COLO668 (cell line): ENCODE measurements around the gene GADL1.

Source experiments
- DNase-seq: peaks from one replicate; lab custom pipeline; 2025; ENCODE audit not compliant: unreplicated experiment; lab: John Stamatoyannopoulos, UW

GADL1 gene

DNA sequence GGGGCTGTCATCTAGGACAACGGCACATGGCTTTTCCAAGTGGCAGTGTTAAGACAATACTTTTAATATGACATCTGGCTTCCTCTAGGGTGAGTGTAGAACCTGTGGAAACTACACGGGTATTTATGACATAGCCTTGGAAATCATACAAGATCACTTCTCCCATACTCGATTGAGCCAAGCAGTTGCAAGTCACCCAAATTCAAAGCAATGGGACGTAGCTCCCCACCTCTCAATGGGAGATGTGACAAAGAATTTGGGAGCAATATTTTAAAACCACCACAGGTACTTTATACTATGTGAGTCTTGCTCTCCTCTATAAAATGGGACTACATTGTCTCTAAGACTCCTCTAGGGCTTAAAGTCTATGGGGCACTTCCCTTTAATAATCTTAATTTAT, 194.5 kb downstream of the GADL1 start:
- DNase-seq: no peak

DNA sequence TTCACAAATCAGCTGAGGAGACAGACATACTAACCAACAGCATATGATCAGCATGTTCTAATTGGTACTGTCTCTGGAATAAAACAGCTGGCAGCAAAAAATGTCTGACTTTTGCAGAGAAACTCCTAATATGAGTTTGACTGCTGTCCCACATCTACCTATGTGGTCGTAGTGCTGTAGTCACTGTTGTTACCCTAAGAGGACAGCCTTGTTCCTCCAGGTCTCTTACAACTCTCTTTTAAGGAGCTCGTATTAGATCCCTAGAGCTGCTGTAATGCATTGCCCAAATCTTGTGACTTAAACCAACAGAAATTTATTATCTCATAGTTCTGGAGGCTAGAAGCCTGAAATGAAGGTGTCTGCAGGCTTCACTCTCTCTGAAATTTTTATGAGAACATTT, 195.9 kb downstream of the GADL1 start:
- no peak for DNase-seq

DNA sequence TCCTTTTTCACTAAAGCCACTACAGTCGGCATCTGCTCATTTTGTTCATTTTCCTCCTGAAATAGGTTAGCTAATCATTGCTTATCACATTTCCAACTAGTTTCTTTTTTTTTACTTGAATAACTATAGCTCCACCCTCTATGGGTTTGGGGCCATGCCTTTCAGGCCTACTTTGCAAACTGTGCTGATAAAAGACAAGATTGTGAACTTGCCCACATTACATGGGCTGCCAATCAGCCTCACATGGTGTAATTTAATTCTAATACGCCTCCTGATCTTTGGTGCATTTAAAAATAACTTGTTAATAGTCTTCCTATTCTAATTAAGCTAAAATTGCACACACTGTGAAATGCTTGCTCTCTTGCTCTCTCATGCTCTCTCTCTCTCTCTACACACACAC, 197.6 kb downstream of the GADL1 start:
- no peak for DNase-seq

DNA sequence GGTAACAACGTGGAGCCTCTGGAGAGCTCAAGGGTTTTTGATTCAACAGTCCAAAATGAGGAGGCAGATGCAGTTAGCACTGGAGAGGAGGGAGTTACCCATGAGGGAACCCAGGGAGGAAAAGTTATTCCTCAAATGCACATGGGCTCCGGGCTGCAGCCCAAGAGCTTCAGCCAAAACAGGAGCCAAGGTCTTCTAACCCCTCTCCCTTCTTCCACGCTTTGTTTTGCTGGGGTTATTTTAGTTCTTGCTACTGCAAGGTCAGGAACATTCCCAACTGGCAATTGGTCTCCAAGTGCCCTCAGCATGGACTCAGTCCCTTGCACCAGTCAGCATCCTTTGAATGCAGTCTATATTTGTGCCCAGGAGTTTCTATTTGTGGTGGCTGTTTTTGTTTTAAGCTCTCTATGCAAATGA, 198.1 kb downstream of the GADL1 start:
- DNase-seq: no peak

DNA sequence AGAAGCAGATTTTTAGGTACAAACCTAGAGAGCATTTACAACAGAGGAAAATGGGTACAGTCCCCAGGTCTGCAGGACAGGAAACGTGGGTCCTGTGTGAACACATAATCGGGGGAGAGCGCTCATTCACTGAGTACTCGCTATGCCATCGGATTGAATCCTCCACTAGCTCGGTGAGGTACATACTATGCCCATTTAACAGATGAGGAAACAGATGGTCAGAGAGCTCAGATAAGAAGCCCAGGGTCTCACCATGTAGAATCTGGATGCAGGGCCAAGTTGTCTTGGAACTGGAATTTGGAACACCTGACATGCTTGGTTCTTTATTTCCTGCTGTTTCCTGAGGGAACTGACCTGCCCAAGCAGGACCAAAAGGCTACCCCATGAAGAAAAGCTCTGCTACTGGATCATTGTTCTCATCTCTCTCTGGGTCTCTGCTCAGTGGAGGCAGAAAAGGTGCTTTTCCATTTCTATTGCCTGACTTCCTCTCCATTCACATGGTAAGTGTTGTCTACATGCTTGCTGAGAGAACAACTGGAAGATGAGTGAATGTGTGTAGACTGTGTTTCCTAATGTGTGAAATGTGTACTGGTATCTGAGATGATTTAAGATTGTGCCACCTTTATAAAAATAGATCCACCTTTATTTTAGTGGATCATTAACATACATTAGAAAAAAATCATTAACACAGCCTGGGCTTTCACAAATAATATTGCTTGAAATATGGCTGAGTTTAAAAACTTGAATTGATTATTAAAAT, 199.0 kb downstream of the GADL1 start:
- DNase-seq: no peak

DNA sequence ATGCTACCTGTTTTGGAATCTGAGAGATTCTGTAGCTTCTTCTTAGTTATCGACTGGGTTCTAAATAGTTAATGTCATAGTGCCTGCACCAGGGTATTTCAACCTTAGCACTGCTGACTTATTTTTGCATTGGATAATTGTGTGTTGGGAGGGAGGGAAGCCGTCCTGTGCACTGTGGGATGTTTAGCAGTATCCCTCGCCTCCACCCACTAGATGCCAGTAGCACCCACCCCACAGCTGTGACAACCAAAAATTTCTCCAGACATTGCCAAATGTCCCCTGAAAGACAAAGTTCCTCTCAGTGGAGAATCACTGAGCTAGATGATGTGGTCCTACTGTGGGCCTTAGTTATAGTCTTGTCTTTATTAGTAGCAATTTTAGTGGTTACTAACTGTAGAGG, 199.8 kb downstream of the GADL1 start:
- DNase-seq: no peak

DNA sequence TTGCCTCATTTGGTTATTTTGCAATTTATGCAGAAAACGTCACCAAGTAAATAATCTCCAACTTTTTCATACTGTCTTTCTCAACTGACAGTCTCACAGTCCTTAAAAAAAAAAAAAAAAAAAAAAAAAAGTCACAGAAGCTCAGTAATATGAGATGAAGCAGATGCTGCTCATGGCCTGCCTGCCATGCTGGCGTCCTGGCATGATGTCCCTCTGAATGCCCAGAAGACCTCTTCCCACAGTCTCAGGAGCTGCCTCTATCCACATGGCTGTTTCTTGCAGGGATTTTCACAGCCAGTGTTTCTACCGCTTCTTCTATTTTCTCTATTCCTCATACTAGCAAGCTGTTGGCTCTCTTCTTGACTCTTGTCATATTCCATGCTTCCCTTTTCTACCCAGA, 200.3 kb downstream of the GADL1 start:
- DNase-seq: no peak

DNA sequence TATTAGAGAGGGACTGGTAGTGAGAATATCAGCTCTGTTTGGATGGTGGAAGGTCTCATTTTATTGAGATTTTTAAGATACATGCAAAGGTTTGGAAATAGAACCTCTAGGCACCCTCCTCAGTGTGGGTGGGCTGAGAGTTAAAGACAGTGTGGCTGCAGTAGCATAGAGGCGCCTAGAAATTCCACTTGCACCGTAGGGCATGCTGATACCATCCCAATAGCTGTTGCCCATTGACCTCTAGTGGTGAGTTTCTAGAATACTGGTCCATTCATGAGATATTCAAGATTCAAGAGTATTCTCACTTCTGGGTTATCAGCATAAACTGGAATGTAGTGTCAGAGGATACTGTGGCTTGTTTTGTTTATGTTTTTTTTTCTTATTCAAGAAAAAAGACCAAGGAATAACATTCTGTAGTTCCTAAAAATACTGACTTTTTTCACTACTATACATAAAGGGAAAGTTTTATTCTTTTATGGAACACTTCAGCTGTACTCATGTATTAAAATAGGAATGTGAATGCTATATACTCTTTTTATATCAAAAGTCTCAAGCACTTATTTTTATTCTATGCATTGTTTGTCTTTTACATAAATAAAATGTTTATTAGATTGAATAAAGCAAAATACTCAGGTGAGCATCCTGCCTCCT, 200.9 kb downstream of the GADL1 start:
- peak; percentile 20 for DNase-seq

DNA sequence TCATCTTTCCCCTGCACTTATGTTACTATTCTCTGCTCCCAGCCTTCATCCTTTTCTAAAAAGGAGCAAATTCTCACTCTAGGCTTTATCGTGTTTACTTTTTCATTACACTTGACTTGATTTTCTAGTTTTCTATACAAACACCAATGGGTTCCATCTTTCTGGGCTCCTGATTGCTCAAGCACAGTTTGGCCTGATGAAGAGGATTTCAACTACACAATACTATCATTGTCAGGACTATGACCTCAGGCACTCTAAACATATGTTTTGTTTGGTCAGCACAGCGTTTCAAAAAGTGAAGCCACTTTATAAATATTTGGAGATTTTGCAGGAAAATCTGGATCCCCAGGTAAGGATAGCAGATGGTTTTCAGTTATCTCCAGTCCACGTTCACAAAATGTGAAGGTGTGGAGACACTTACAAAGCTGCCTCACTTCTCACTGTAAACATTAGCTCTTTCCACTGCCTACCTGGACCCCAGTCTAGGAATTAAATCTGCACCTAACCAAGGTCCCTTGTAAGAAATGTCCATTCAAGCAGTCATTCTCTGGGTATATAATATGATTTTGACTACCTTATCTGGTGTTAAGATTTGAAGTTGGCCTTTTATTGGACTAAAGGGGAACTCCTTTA, 201.8 kb downstream of the GADL1 start:
- DNase-seq: no peak

DNA sequence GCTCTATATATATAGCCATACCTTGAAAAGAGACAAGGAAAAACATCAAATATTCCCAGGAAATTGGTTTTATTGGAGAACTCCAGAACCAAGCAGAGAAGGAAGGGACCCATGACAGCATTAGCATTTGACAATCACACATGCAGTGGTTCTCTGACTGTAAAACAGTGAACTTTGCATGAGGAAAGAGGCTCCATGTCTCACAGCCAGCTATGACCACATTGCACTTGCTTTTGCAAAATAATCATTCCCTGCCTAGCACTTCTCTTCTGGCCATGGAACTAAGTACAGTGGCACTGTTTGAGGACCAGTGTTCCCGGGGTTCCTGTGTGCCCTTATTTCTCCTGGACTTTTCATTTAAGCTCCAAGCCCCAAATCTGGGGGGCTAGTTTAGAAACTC, 202.5 kb downstream of the GADL1 start:
- DNase-seq: no peak

DNA sequence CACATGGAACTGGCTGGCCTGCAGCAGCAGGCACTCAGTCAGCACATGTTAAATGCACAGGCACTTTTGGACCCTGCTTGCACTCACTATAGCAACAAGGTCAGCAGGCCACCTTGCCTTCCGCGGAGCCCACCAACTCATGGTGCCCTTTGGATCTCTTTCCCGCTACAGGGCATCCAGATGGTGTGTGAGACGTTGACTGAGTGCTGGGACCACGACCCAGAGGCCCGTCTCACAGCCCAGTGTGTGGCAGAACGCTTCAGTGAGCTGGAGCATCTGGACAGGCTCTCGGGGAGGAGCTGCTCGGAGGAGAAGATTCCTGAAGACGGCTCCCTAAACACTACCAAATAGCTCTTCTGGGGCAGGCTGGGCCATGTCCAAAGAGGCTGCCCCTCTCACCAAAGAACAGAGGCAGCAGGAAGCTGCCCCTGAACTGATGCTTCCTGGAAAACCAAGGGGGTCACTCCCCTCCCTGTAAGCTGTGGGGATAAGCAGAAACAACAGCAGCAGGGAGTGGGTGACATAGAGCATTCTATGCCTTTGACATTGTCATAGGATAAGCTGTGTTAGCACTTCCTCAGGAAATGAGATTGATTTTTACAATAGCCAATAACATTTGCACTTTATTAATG, 203.1 kb downstream of the GADL1 start:
- no peak for DNase-seq

DNA sequence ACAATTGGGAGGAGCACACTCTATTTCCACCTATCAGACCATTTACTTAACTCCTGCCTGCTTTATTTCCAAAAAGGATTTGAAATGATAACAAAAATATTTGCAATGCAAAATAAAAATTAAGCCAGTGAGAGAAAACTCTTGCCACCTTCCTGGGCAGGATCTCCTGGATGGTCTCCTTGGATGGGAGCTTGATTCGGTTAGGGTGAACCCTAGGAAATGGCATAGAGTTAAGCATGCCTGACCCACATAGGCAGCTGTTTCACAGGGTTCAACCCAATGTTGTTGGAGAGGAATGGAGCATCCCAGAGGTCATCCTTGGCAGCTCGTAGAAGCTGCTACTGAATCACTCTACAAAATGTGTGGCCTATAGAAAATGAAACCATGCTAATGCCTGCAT, 204.3 kb downstream of the GADL1 start:
- no peak for DNase-seq

DNA sequence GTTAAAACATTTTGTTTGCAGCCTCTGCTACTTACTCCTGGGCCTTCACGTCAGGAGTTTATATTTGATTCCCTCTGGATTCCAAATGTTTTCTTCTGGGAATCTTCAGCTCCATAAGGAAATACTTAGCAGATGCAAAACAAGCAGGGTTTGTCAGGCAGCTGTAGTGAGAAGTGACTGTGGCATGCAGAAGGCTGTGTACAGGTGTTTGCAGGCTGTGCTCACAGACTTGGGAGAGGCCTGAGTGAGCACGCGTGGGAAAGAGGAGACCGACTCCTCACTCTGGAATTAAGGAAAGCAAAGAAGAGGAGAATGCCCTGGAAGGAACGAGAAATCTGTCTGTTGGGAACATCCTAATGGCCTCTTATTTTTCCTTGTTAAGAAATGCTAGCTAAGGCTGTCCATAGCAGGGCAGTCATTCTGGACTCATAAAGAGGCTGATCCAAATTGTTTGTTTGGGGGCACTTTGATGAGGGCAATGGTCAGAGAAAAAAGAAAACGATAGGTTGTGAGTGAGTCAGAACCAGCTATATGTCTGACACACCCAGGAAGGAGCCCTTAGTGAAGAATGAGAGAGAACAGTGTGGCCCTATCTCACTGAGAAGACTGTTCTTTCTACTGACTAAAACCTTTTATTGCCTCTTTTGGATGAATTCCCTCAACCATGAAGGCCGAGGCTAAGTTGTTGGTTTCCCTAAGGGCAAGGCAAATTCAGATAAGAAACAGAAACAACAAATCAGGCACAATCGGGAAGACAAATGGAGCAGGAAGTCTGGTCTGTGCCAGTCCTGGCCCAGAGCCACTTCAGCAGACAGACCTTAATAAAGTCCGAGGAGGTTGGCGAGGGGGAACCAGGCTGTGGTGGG, 205.5 kb downstream of the GADL1 start:
- DNase-seq: no peak

DNA sequence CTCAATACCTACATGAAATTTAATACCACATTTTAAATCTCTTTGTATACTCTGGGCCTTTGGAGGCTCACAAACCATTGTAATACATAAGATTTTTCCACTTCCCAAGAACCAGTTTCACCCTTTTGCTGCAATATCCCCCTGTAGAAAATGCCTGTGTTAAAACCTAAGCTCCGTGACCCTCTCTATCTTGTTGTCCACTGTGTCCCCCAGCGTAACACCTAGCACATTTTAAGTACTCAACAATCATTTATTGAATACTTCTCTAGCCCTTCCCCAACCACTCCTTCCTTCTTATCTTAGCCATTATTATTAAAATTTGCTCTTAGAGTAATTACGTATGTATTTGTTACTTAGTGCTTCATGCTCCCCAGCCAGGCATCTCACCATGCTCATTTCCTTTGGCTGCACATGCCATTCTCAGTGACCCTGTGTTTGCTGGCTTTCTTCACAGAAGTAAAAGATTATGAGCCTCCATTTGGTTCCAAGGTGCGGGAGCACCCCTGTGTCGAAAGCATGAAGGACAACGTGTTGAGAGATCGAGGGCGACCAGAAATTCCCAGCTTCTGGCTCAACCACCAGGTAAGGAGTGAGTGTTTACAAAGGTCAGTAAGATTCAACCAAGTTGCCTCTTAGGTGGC, 206.4 kb downstream of the GADL1 start:
- DNase-seq: no peak

DNA sequence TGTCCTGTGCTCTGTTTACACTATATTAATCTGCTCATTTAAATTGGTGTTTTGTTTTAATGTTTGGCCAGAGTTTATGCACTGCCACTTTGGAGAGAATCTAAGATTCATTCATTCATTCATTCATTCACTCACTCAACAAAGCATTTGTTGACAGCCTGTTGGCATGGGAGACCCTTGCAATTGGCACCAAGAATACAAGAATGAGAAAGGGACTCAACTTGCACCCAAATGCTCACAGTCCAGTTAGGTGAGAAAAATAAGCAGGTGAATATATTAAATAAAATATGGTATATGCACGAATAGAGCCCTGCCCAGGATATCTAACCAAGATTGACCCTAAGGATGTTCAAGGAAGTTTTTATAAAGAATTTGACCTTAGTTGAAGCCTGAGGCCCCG, 207.7 kb downstream of the GADL1 start:
- no peak for DNase-seq

DNA sequence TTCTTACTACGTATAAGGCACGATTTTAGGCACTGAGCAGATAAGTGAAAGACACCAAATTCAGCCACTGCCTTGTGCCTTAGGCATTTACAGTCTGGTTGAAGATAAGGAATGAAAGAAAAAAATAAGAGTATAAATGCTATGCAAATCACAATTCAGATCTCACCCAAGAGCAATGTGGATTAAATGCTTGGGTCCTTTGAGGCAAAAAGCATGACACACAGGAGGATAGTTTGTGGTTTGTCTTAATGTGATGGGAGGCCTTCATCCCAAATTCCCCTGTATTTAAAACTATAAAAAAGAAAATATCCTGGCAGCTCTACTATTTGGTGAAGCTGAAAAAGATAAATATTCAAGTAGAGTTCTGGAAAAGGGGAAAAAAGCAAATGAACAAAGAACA, 208.3 kb downstream of the GADL1 start:
- DNase-seq: no peak

DNA sequence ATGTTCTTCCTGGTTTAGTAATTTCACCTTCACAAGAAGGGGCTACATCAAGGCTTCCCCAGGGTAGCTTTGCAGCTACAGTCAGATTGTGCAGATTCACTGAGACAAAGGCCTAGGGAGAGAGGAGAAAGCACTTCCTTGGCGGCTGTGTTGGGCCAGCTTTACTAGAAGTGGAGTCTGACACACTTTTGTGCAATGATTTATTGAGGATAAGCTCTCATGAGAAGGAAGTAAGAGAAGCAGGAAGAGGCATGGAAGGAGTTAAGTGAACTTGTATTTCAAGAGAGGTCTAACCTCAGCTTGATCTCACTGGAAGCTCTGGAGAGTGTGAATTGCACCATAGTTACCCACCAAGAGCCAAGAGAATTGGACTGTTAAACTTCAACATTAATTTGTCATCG, 209.2 kb downstream of the GADL1 start:
- no peak for DNase-seq

DNA sequence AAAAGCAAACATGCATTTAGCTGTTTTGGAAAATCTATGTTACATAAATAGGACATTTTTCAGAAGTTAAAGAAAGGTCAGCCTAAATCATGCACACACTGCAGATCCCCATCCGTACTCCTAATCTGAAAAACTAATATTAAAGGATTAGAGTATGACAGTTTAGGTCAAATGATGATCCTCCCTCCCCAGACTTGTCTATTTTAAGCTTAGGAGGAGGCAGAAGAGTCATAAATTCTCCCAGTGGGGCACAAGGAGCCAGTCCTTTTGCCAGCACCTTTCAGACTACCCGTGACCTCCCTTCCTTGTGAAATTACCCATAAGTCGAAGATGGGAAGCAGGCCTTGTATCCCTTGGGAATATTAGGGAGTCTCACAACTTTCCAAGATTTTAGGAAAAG, 210.1 kb downstream of the GADL1 start:
- no peak for DNase-seq

DNA sequence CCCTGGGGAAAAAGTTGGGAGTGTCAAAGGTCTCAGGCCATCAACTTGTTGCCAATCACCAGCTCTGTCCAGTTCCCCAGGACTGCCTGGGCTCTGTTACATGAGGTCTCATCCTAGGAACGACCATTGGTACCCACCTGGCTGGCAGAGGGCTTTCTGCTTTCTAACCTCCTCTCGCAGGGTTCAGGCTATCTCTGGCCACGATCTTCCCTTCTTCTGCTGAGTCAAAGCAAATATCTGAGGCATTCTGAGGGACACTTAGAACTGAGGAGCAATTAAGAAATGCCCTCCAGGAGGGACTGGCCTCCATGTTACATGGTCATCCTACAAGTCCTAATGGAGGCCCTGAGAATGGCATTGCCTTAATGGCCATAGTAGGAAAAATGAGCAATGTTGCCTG, 210.7 kb downstream of the GADL1 start:
- DNase-seq: no peak

DNA sequence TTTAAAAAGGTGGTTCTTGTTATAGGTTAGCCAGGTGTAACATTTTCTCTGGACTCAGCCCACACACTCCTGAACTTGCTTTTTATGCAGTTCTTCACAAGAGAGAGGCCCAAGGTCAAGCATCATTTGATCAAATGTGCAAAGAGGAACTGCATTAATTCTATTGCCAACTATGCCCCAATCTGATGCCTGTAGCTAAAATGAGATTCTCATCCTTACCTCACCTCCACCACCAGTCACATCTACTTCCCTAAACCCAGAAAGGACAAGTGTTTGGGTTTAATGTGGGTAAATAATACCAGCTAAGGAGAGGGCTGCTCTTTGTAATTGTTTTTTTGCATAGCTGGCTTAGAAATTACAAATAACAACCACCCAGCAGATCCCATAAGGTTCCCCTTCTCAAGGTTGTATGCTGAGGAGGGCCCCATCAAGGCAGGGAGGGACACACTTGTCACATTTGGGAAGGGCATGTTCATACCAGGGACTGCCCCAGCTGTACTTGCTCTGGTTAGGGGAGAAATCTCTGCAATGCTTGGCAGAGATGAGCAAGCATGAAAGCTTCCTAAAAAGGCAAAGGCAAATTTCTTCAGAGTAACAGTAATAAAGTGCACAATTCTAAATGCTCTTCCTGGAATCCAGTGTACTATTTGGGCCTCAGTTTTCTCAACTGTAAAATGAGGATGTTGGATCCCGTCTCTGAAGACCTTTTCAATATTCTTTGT, 211.9 kb downstream of the GADL1 start:
- no peak for DNase-seq
